ENCODE measurements around the gene LHFPL3. TPM values are rescaled to one million over a fixed set of nuclear protein-coding genes. Genes with fewer than 3 reads are reported as not detected.

Gene LHFPL3
- total RNA-seq, 6 experiments from 2014 or later = not detected

GRCh38 chr7:104621321-104621720, 292.9 kb downstream of the LHFPL3 start:
- Histone ChIP-seq H3K4me1 (no peaks in the 10 kb centered on the region), H3K27me3 (no peaks in the 10 kb centered on the region), H3K36me3 (no peaks in the 10 kb centered on the region), H3K27ac (no peak overlapping the region), H3K4me3 (no peak overlapping the region), H3K9me3 (no peaks in the 10 kb centered on the region)
- 13% methylated on average over 2 of the region's 3 CpGs for WGBS (ENCODE audit: insufficient coverage, low coverage, low lambda C conversion rate, missing lambda C conversion rate)
- ATAC-seq = no peak
- TF ChIP-seq POLR2A (IDR thresholded peaks at IDR 0.05) (no peak), CTCF (IDR thresholded peaks at IDR 0.05) (no peak)
- intact Hi-C loops (cut with DNase I) = no loop called here
- no peak for DNase-seq

- intact Hi-C loops (cut with DNase I) = no loop called here
- Histone ChIP-seq H3K4me3 (no peak overlapping the region), H3K27ac (no peak overlapping the region), H3K9me3 (no peaks in the 10 kb centered on the region), H3K36me3 (no peaks in the 10 kb centered on the region), H3K4me1 (no peaks in the 10 kb centered on the region), H3K27me3 (no peaks in the 10 kb centered on the region)
- ATAC-seq = no peak
- DNase-seq = no peak
- TF ChIP-seq CTCF (IDR thresholded peaks at IDR 0.05) (no peak), POLR2A (IDR thresholded peaks at IDR 0.05) (no peak)
Observed at GRCh38 chr7:104625956-104626355, 297.6 kb downstream of the LHFPL3 start.

- Histone ChIP-seq H3K4me1 (no peaks in the 10 kb centered on the region), H3K27ac (no peak overlapping the region), H3K27me3 (no peaks in the 10 kb centered on the region), H3K36me3 (no peaks in the 10 kb centered on the region), H3K9me3 (no peaks in the 10 kb centered on the region), H3K4me3 (no peak overlapping the region)
- intact Hi-C loops (cut with DNase I) = no loop called here
- TF ChIP-seq CTCF (IDR thresholded peaks at IDR 0.05) (no peak), POLR2A (IDR thresholded peaks at IDR 0.05) (no peak)
- ATAC-seq = peak in 1 of 4 donors; percentile 33
- WGBS (ENCODE audit: insufficient coverage, low coverage, low lambda C conversion rate, missing lambda C conversion rate) = 7% methylated on average over 2 of the region's 2 CpGs
- no peak for DNase-seq
Observed at GRCh38 chr7:104627516-104627915, 299.1 kb downstream of the LHFPL3 start.

- WGBS (ENCODE audit: insufficient coverage, low coverage, low lambda C conversion rate, missing lambda C conversion rate) = 67% methylated on average over 1 of the region's 1 CpG
- TF ChIP-seq CTCF (IDR thresholded peaks at IDR 0.05) (no peak), POLR2A (IDR thresholded peaks at IDR 0.05) (no peak)
- intact Hi-C loops (cut with DNase I) = no loop called here
- Histone ChIP-seq H3K27ac (no peak overlapping the region), H3K36me3 (no peaks in the 10 kb centered on the region), H3K4me1 (no peaks in the 10 kb centered on the region), H3K4me3 (no peak overlapping the region), H3K9me3 (no peaks in the 10 kb centered on the region), H3K27me3 (no peaks in the 10 kb centered on the region)
- ATAC-seq (no peak), DNase-seq (no peak)
Observed at GRCh38 chr7:104628017-104628416, 299.6 kb downstream of the LHFPL3 start.

GRCh38 chr7:104629408-104629807, 301.0 kb downstream of the LHFPL3 start:
- Histone ChIP-seq H3K27me3 (no peaks in the 10 kb centered on the region), H3K4me3 (no peak overlapping the region), H3K27ac (no peak overlapping the region), H3K4me1 (no peaks in the 10 kb centered on the region), H3K9me3 (no peaks in the 10 kb centered on the region), H3K36me3 (no peaks in the 10 kb centered on the region)
- intact Hi-C loops (cut with DNase I) = no loop called here
- TF ChIP-seq POLR2A (IDR thresholded peaks at IDR 0.05) (no peak), CTCF (IDR thresholded peaks at IDR 0.05) (no peak)
- WGBS (ENCODE audit: insufficient coverage, low coverage, low lambda C conversion rate, missing lambda C conversion rate) = 33% methylated on average over 1 of the region's 1 CpG
- DNase-seq (no peak), ATAC-seq (no peak)

Measured in right lobe of liver (tissue), 6 donors.